HEK293 (cell line): ENCODE measurements around the gene FICD.

Source experiments
- CTCF ChIA-PET: fragments of 350-600 bp; formaldehyde crosslinking; extraction: SDS; loops from one replicate; lab custom pipeline; 2021; ENCODE audit warnings: antibody characterized with exemption; lab: Yijun Ruan, JAX
- POLR2A ChIA-PET: fragments of 300-600 bp; formaldehyde crosslinking; extraction: SDS; loops from one replicate; lab custom pipeline; 2020; ENCODE audit warnings: antibody characterized with exemption, inconsistent platforms; lab: Yijun Ruan, JAX
- H3K27ac ChIP-seq: fragments of 200-500 bp; sonication (Bioruptor generic); 2 replicates; pipeline ENCODE4 v1.5.1; 2014; ENCODE audit warnings: low read depth, low read length, control low read depth, inconsistent platforms; ENCODE audit errors: extremely low read depth
- H3K36me3 ChIP-seq, 2 experiments: fragments of 200-500 bp in 1 of 2; sonication (Bioruptor generic) in 1 of 2; 1 replicate in 1 of 2; 2 replicates in 1 of 2; pipeline ENCODE4 v1.5.1; 2014 to 2017; ENCODE audit warnings: inconsistent platforms in 2 of 2, low read length in 2 of 2; ENCODE audit not compliant: control insufficient read depth in 2 of 2, insufficient read depth in 1 of 2
- H3K4me1 ChIP-seq: fragments of 200-500 bp; sonication (Bioruptor generic); 2 replicates; pipeline ENCODE4 v1.5.1; 2014; ENCODE audit warnings: mild to moderate bottlenecking, low read length, inconsistent platforms; ENCODE audit not compliant: control insufficient read depth, insufficient read depth
- H3K4me3 ChIP-seq: 2 replicates; pipeline ENCODE4 v1.5.1; 2011; ENCODE audit warnings: low read depth, mild to moderate bottlenecking, control low read depth, low read length, moderate library complexity
- H3K9me3 ChIP-seq: fragments of 200-500 bp; sonication (Bioruptor generic); 2 replicates; pipeline ENCODE4 v1.5.1; 2014; ENCODE audit warnings: low read depth, low read length, inconsistent platforms; ENCODE audit not compliant: control insufficient read depth, insufficient read depth
- BCL6B ChIP-seq: fragments of 450-650 bp; formaldehyde crosslinking; IDR thresholded peaks from 2 replicates; pipeline ENCODE4 v1.5.1; 2017; ENCODE audit warnings: missing biosample characterization, missing genetic modification characterization
- ZIC2 ChIP-seq: fragments of 450-650 bp; formaldehyde crosslinking; IDR thresholded peaks from 2 replicates; pipeline ENCODE4 v1.5.1; 2016; ENCODE audit warnings: missing biosample characterization, missing genetic modification characterization
- ZNF16 ChIP-seq: fragments of 450-650 bp; formaldehyde crosslinking; IDR thresholded peaks from 2 replicates; pipeline ENCODE4 v1.5.1; 2016; ENCODE audit warnings: low read depth, missing biosample characterization, missing genetic modification characterization
- ZNF548 ChIP-seq: fragments of 450-650 bp; formaldehyde crosslinking; IDR thresholded peaks from 2 replicates; pipeline ENCODE4 v1.5.1; 2016; ENCODE audit warnings: missing biosample characterization, missing genetic modification characterization
- ZNF747 ChIP-seq: fragments of 450-650 bp; formaldehyde crosslinking; IDR thresholded peaks from 2 replicates; pipeline ENCODE4 v1.5.1; 2016; ENCODE audit warnings: missing biosample characterization, missing genetic modification characterization
- ZNF777 ChIP-seq: fragments of 450-650 bp; formaldehyde crosslinking; IDR thresholded peaks from 2 replicates; pipeline ENCODE4 v1.5.1; 2017; ENCODE audit warnings: missing biosample characterization, missing genetic modification characterization, borderline replicate concordance

FICD gene

GRCh38 chr12:108567406-108568337 is 52.6 kb downstream of the FICD start:
- POLR2A ChIA-PET: no interaction called here

GRCh38 chr12:108568338-108569154 is 53.5 kb downstream of the FICD start:
- no peak overlapping the region for H3K4me3 ChIP-seq
- H3K36me3 ChIP-seq: peaks cover 22 to 59% of the 10 kb centered on the region in 2 experiments
- H3K27ac ChIP-seq: no peak overlapping the region
- POLR2A ChIA-PET: no interaction called here
- no peaks in the 10 kb centered on the region for H3K9me3 ChIP-seq
- CTCF ChIA-PET: interaction anchor here (0.7 to 10.6 kb wide), 3 partner anchors 20 to 235 kb away, joined by 4 to 160 read pairs (median 8); no protein-coding TSS in a partner anchor
- TF ChIP-seq ZIC2 (tag by site-specific recombination): peak; percentile 22; the same call in 1 of the 2 replicates
- TF ChIP-seq ZNF16: no peak
- H3K4me1 ChIP-seq: no peaks in the 10 kb centered on the region

More at GRCh38 chr12:108567406-108568337, 52.6 kb downstream of the FICD start:
- TF ChIP-seq BCL6B: no peak
- TF ChIP-seq ZNF777: no peak
- TF ChIP-seq ZNF747: no peak
- TF ChIP-seq ZNF548 (tag by site-specific recombination): no peak
- TF ChIP-seq, all 188 proteins: peak for 0
- Histone ChIP-seq H3K27ac (no peak overlapping the region), H3K4me3 (no peak overlapping the region), H3K4me1 (no peaks in the 10 kb centered on the region), H3K36me3 (peaks cover 22 to 59% of the 10 kb centered on the region in 2 experiments), H3K9me3 (no peaks in the 10 kb centered on the region)
- CTCF ChIA-PET: interaction anchor here (1.7 to 10.6 kb wide), 2 partner anchors 51 to 236 kb away, joined by 8 to 160 read pairs; no protein-coding TSS in a partner anchor
